ENCODE results near the gene PSAPL1. TPM values are rescaled to one million over a fixed set of nuclear protein-coding genes. Genes with fewer than 3 reads are reported as not detected.

Gene PSAPL1
- total RNA-seq, 1 experiment from 2014 or later = 0.05 TPM

- Histone ChIP-seq H3K4me1 (ENCODE audit: control insufficient read depth in 1 of 2, insufficient read depth in 2 of 2, low read length in 2 of 2) (no peaks in the 10 kb centered on the region), H4K20me1 (ENCODE audit: insufficient read depth) (no peaks in the 10 kb centered on the region), H3K9me3 (ENCODE audit: control insufficient read depth in 1 of 2, insufficient read depth in 1 of 2, low read depth in 1 of 2, low read length in 2 of 2) (no peaks in the 10 kb centered on the region), H3K27me3 (ENCODE audit: insufficient read depth, low read length) (no peaks in the 10 kb centered on the region), H3K9me2 (ENCODE audit: insufficient read depth) (no peaks in the 10 kb centered on the region), H3K4me2 (ENCODE audit: low read length) (no peak overlapping the region), H2AFZ (ENCODE audit: low read depth, low read length, poor library complexity, severe bottlenecking) (no peak overlapping the region), H3K9ac (ENCODE audit: low read length) (no peak overlapping the region), H3K79me2 (ENCODE audit: insufficient read depth, low read length) (no peaks in the 10 kb centered on the region), H3K4me3 (replicated peaks in 1 of 2; ENCODE audit: low read depth in 1 of 2, low read length in 2 of 2) (no peak overlapping the region), H3K27ac (ENCODE audit: low read depth, low read length) (no peak overlapping the region), H3K36me3 (ENCODE audit: control insufficient read depth in 1 of 2, insufficient read depth in 2 of 2, low read length in 2 of 2) (no peaks in the 10 kb centered on the region)
- POLR2A ChIA-PET = no interaction called here
- TF ChIP-seq SP1 (IDR thresholded peaks at IDR 0.05; ENCODE audit: low read depth) (no peak), JUND (IDR thresholded peaks at IDR 0.05) (no peak)
- CTCF ChIA-PET = no interaction called here
- no TSS peak for BruUV-seq (replicated peaks)
- RAD21 ChIA-PET (ENCODE audit: low non-redundant PET in 1 of 2, low total read pairs in 2 of 2, uncharacterized antibody in 2 of 2, unreplicated experiment in 2 of 2) = no interaction called here
- no peak for DNase-seq (ENCODE audit: low read depth, low spot score)
- no peak for ATAC-seq
- intact Hi-C loops (cut with micrococcal nuclease) = no loop called here
Observed at GRCh38 chr4:7441201-7441600, 6.5 kb upstream of the PSAPL1 start.

- Histone ChIP-seq H3K79me2 (ENCODE audit: insufficient read depth, low read length) (no peaks in the 10 kb centered on the region), H3K4me2 (ENCODE audit: low read length) (no peak overlapping the region), H3K9ac (ENCODE audit: low read length) (no peak overlapping the region), H3K9me3 (ENCODE audit: control insufficient read depth in 1 of 2, insufficient read depth in 1 of 2, low read depth in 1 of 2, low read length in 2 of 2) (no peaks in the 10 kb centered on the region), H3K9me2 (ENCODE audit: insufficient read depth) (no peaks in the 10 kb centered on the region), H3K4me3 (replicated peaks in 1 of 2; ENCODE audit: low read depth in 1 of 2, low read length in 2 of 2) (no peak overlapping the region), H3K36me3 (ENCODE audit: control insufficient read depth in 1 of 2, insufficient read depth in 2 of 2, low read length in 2 of 2) (no peaks in the 10 kb centered on the region), H2AFZ (ENCODE audit: low read depth, low read length, poor library complexity, severe bottlenecking) (no peak overlapping the region), H3K4me1 (ENCODE audit: control insufficient read depth in 1 of 2, insufficient read depth in 2 of 2, low read length in 2 of 2) (peaks cover 7 to 13% of the 10 kb centered on the region in 2 experiments), H3K27me3 (ENCODE audit: insufficient read depth, low read length) (no peaks in the 10 kb centered on the region), H4K20me1 (ENCODE audit: insufficient read depth) (no peaks in the 10 kb centered on the region), H3K27ac (ENCODE audit: low read depth, low read length) (no peak overlapping the region)
- BruUV-seq (replicated peaks) = no TSS peak
- ChIA-PET POLR2A (no interaction called here), CTCF (no interaction called here), RAD21 (ENCODE audit: low non-redundant PET in 1 of 2, low total read pairs in 2 of 2, uncharacterized antibody in 2 of 2, unreplicated experiment in 2 of 2) (no interaction called here)
- ATAC-seq = no peak
- no peak for TF ChIP-seq FOSL1 (IDR thresholded peaks at IDR 0.05; ENCODE audit: low read depth)
- TF ChIP-seq EZH2 (IDR thresholded peaks at IDR 0.05) = no peak
- TF ChIP-seq EGR1 (IDR thresholded peaks at IDR 0.05; ENCODE audit: low read depth) = no peak
- no peak for TF ChIP-seq SRF (IDR thresholded peaks at IDR 0.05; ENCODE audit: low read depth)
- no peak for TF ChIP-seq JUND (IDR thresholded peaks at IDR 0.05)
- TF ChIP-seq YY1 (IDR thresholded peaks at IDR 0.05; ENCODE audit: extremely low read depth, insufficient replicate concordance, low read depth, low read length) = no peak
- no peak for TF ChIP-seq POLR2AphosphoS5 (IDR thresholded peaks at IDR 0.05; ENCODE audit: low read depth, low read length)
- no peak for DNase-seq (ENCODE audit: low read depth, low spot score)
- intact Hi-C loops (cut with micrococcal nuclease) = no loop called here
Observed at GRCh38 chr4:7439699-7440098, 5.0 kb upstream of the PSAPL1 start.
